Measurements from ENCODE around the gene SMG6.

DNA sequence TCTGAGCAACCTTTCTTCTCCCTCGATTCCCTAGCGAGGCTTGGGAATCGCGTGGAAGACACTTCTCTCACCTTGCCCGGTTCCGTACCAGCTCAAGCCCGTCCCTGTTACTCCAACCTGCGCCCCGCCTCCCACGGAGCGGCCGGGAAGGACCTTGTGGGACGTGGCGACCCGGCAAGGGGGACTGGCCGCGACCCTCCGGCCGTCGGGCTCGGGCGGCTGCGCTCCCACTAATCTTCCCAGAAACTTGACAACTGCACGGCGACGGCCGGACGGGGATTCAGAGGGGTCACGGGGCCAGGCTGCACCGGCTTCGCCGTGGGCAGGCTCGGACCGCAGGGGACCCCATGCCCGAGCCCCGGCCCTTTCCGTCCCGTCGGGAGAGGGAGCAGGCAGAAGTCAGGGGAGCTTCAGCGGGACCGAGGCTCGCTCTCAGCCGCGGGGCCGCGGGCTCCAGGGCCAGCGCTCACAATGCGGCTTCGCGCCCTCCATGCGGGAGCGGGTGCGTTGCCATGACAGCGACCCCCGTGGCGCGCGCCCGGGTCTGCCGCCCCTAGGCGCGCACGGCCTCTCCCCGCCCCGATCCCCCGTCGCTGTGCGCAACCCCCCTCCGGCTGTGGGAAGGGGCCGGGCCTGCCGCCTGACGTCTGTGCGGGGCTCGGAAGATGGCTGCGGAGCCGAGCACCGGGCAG lies 33.4 kb upstream of the SMG6 start, which contains the start of gene SGSM2:
- TF ChIP-seq, protein P1, sequence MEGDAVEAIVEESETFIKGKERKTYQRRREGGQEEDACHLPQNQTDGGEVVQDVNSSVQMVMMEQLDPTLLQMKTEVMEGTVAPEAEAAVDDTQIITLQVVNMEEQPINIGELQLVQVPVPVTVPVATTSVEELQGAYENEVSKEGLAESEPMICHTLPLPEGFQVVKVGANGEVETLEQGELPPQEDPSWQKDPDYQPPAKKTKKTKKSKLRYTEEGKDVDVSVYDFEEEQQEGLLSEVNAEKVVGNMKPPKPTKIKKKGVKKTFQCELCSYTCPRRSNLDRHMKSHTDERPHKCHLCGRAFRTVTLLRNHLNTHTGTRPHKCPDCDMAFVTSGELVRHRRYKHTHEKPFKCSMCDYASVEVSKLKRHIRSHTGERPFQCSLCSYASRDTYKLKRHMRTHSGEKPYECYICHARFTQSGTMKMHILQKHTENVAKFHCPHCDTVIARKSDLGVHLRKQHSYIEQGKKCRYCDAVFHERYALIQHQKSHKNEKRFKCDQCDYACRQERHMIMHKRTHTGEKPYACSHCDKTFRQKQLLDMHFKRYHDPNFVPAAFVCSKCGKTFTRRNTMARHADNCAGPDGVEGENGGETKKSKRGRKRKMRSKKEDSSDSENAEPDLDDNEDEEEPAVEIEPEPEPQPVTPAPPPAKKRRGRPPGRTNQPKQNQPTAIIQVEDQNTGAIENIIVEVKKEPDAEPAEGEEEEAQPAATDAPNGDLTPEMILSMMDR (IDR thresholded peaks at IDR 0.05), result no peak
- TF ChIP-seq EZH2 (IDR thresholded peaks at IDR 0.05; ENCODE audit: borderline replicate concordance, insufficient read depth, low read depth, low read length, poor library complexity, severe bottlenecking), result no peak

Measured in B cell (primary cell).